Osteocyte (in vitro differentiated cells): ENCODE measurements around the gene DHRS7B. TPM values are rescaled to one million over a fixed set of nuclear protein-coding genes. Genes with fewer than 3 reads are reported as not detected.

Experiments
- DNase-seq: peaks from one replicate; pipeline ENCODE4 v3.0.0; 2021; ENCODE audit warnings: mixed read lengths; ENCODE audit not compliant: unreplicated experiment; ENCODE audit errors: extremely low spot score
- H3K27ac Mint-ChIP-seq: one replicate; pipeline ENCODE4 v1.8.0; 2021; ENCODE audit warnings: mild to moderate bottlenecking, mixed read lengths; ENCODE audit not compliant: unreplicated experiment
- H3K27me3 Mint-ChIP-seq: one replicate; pipeline ENCODE4 v1.8.0; 2021; ENCODE audit warnings: mixed read lengths; ENCODE audit not compliant: unreplicated experiment
- H3K36me3 Mint-ChIP-seq: one replicate; pipeline ENCODE4 v1.8.0; 2021; ENCODE audit warnings: mixed read lengths; ENCODE audit not compliant: unreplicated experiment
- H3K4me1 Mint-ChIP-seq: one replicate; pipeline ENCODE4 v1.8.0; 2021; ENCODE audit warnings: mixed read lengths; ENCODE audit not compliant: unreplicated experiment
- H3K4me3 Mint-ChIP-seq: one replicate; pipeline ENCODE4 v1.8.0; 2021; ENCODE audit warnings: mild to moderate bottlenecking, moderate library complexity, mixed read lengths; ENCODE audit not compliant: unreplicated experiment
- H3K9me3 Mint-ChIP-seq: one replicate; pipeline ENCODE4 v1.8.0; 2021; ENCODE audit warnings: mixed read lengths; ENCODE audit not compliant: unreplicated experiment
- total RNA-seq: library from RNA; stranded (reverse); gene quantifications from 2 replicates; pipeline ENCODE4 v1.2.1, GENCODE V29; 2021
- TF ChIP-seq, protein P1 (sequence below): fragments of 200-600 bp; sonication (generic); IDR thresholded peaks from 2 replicates; pipeline ENCODE4 v1.5.0; 2021; ENCODE audit warnings: antibody characterized with exemption, mild to moderate bottlenecking, moderate library complexity

DHRS7B gene
- total RNA-seq, 1 donor from 2014 or later, result 15.7 TPM

DNA sequence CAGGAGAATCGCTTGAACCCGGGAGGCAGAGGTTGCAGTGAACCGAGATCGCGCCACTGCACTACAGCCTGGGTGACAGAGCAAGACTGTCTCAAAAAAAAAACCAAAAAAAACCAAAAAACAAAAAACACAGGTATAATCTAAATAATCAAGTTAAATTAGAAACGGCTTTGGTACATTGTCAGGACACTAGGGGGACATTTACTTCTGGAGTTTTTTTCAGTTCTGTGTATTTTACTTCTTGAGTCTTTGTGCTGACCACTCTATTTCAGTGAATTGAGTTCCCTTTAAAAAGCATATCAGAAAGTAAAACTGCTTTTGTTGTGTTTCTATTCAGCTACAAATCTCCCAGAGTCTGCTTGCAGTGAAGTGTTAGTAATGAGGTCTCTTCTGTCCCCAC lies 36.3 kb downstream of the DHRS7B start:
- no peak for DNase-seq
- no peaks in the 10 kb centered on the region for H3K9me3 Mint-ChIP-seq
- H3K4me1 Mint-ChIP-seq, result peaks cover 10% of the 10 kb centered on the region
- no peak overlapping the region for H3K4me3 Mint-ChIP-seq
- no peak overlapping the region for H3K27ac Mint-ChIP-seq
- H3K27me3 Mint-ChIP-seq, result no peaks in the 10 kb centered on the region
- TF ChIP-seq, protein P1, sequence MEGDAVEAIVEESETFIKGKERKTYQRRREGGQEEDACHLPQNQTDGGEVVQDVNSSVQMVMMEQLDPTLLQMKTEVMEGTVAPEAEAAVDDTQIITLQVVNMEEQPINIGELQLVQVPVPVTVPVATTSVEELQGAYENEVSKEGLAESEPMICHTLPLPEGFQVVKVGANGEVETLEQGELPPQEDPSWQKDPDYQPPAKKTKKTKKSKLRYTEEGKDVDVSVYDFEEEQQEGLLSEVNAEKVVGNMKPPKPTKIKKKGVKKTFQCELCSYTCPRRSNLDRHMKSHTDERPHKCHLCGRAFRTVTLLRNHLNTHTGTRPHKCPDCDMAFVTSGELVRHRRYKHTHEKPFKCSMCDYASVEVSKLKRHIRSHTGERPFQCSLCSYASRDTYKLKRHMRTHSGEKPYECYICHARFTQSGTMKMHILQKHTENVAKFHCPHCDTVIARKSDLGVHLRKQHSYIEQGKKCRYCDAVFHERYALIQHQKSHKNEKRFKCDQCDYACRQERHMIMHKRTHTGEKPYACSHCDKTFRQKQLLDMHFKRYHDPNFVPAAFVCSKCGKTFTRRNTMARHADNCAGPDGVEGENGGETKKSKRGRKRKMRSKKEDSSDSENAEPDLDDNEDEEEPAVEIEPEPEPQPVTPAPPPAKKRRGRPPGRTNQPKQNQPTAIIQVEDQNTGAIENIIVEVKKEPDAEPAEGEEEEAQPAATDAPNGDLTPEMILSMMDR, result no peak
- H3K36me3 Mint-ChIP-seq, result no peaks in the 10 kb centered on the region

DNA sequence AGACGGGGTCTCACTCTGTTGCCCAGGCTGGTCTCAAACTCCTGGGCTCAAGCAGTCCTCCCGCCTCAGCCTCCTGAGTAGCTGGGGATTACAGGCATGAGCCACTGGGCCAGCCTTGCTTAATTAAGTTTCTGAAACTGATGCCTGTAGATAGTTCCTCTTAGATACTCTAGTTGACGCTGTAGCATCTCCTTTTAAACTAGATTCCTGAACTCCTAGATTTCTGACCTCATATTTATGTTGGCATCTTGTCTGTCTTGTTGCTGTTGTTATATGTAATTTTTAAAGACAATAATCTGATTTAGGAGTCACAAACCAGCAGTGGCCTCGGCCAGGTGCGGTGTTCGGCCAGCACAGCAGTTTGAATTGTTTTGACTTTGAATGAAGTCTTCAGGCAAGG lies 37.5 kb downstream of the DHRS7B start:
- H3K9me3 Mint-ChIP-seq, result no peaks in the 10 kb centered on the region
- H3K4me1 Mint-ChIP-seq, result peaks cover 10% of the 10 kb centered on the region
- no peak overlapping the region for H3K27ac Mint-ChIP-seq
- DNase-seq, result peak; percentile 46
- H3K36me3 Mint-ChIP-seq, result peaks cover 2% of the 10 kb centered on the region
- TF ChIP-seq, protein P1, result no peak
- no peak overlapping the region for H3K4me3 Mint-ChIP-seq
- H3K27me3 Mint-ChIP-seq, result no peaks in the 10 kb centered on the region

DNA sequence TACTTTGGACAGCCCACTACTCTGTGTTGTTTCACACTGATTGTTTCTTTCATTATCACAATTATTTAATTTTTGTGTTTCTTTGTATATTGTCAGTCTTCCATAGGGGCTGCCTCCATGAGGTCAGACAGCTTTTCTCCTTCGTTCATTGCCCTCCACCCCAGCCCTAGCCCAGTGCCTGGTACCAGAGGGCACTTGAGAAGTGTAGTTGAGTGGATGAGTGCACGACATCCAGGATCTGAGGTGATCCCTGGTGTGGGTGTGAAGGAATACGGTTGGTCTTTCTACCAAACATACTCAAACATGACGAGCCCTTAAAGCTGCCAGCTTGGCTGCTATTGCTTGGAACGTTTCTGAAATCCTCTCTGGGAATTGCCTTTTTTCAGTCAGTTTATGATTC lies 37.9 kb downstream of the DHRS7B start:
- peak; percentile 60 for DNase-seq
- TF ChIP-seq, protein P1, result no peak
- Mint-ChIP-seq H3K27ac (no peak overlapping the region), H3K4me1 (peaks cover 10% of the 10 kb centered on the region), H3K9me3 (no peaks in the 10 kb centered on the region), H3K36me3 (peaks cover 2% of the 10 kb centered on the region), H3K27me3 (no peaks in the 10 kb centered on the region), H3K4me3 (no peak overlapping the region)

DNA sequence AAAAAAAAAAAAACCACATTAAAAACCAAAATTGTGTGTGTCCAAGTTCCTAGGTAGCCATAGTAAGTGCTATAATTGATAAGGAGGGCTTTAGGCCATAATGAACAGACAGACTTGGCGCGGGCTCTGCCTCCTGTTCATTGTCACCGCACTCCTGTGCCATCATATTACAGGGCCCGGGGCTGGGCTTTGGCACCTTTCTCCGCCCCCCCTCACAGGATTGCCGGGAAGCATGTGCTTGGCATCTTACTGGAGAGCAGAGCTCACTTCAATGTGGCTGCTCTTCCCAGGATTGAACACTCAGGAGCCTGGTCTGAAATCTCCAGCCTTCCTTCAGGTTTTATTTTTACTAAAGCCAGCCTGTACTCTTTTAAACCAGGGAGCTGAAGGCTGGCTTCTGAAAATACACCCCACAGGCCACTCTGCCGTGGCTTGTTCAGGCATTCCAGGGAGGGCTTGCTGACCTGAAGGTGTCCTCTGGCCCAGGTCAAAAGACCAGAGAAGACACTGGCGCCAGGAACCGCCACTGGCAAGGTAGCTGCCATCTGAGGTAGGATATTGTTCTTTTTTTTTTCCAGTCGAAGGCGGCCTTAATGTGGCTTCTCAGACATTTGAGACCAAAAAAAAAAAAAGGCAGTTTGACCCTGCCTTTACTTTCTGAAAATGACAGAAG lies 39.3 kb downstream of the DHRS7B start:
- TF ChIP-seq, protein P1, result no peak
- Mint-ChIP-seq H3K4me1 (peaks cover 10% of the 10 kb centered on the region), H3K4me3 (no peak overlapping the region), H3K27ac (no peak overlapping the region), H3K27me3 (no peaks in the 10 kb centered on the region), H3K9me3 (no peaks in the 10 kb centered on the region), H3K36me3 (peaks cover 2% of the 10 kb centered on the region)
- DNase-seq, result peak; percentile 53

DNA sequence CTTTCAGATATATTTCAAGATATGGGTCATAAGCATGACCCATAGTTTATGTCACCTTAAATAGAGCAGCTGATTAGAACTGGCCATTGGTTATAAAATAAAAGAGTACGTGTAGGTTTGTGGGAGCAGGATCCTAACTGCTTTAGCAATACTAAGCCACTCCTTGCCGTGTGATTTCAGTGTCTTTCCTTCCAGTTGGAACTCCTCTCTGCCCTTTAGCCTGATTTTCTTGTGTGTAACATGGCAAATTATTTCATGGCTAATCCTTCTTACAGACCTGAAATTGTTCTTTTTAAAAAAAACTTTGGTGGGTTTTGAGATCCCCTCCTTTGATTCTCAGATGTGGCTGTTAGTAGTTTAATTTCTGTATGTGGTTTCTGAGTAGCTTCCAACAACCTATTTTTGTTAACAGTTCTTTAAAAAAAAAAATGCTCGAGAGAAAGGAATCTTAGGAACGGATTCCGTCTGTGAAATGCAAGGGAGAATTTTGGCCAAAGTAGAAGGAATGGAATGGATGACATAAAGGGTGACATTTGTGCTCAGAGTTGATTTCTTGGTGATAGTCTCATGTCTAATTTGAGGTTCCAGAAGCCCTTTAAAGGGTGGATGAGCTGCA lies 39.9 kb downstream of the DHRS7B start:
- Mint-ChIP-seq H3K36me3 (peaks cover 3% of the 10 kb centered on the region), H3K9me3 (no peaks in the 10 kb centered on the region), H3K27ac (no peak overlapping the region), H3K27me3 (no peaks in the 10 kb centered on the region), H3K4me3 (no peak overlapping the region), H3K4me1 (peaks cover 6% of the 10 kb centered on the region)
- DNase-seq, result no peak
- TF ChIP-seq, protein P1, result no peak
